DOHH2 (cell line): ENCODE measurements around the gene ONECUT3.
"Not testable (repeated sequence)": the region's sequence is repeated elsewhere in the genome, so short reads cannot be mapped to it uniquely, and the experiment has no call there.

Experiments
- EZH2phosphoT487 ChIP-seq: fragments of 200-600 bp; sonication (generic); IDR thresholded peaks from 2 replicates; pipeline ENCODE4 v1.6.1; 2017; ENCODE audit warnings: borderline replicate concordance, mild to moderate bottlenecking, antibody characterized with exemption, low read length, moderate library complexity, mixed read lengths
- TF ChIP-seq, protein P1 (sequence below): fragments of 200-600 bp; sonication (generic); IDR thresholded peaks from one replicate; pipeline ENCODE4 v1.5.1; 2014; ENCODE audit warnings: antibody characterized with exemption, mild to moderate bottlenecking, low read depth, low read length; ENCODE audit not compliant: poor library complexity, severe bottlenecking

GRCh38 chr19:1797313-1797712 lies 44.0 kb downstream of the ONECUT3 start:
- TF ChIP-seq, protein P1, sequence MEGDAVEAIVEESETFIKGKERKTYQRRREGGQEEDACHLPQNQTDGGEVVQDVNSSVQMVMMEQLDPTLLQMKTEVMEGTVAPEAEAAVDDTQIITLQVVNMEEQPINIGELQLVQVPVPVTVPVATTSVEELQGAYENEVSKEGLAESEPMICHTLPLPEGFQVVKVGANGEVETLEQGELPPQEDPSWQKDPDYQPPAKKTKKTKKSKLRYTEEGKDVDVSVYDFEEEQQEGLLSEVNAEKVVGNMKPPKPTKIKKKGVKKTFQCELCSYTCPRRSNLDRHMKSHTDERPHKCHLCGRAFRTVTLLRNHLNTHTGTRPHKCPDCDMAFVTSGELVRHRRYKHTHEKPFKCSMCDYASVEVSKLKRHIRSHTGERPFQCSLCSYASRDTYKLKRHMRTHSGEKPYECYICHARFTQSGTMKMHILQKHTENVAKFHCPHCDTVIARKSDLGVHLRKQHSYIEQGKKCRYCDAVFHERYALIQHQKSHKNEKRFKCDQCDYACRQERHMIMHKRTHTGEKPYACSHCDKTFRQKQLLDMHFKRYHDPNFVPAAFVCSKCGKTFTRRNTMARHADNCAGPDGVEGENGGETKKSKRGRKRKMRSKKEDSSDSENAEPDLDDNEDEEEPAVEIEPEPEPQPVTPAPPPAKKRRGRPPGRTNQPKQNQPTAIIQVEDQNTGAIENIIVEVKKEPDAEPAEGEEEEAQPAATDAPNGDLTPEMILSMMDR, result not testable (repeated sequence)
- not testable (repeated sequence) for TF ChIP-seq EZH2phosphoT487
